Fibroblast of lung (primary cell): ENCODE measurements around the gene TCF15. TPM values are rescaled to one million over a fixed set of nuclear protein-coding genes. Genes with fewer than 3 reads are reported as not detected.

Experiments
- DNase-seq, 2 donors: peaks; one replicate each; pipeline versions ENCODE4 v3.0.0 to v3.0.0-alpha.2; 2010; ENCODE audit warnings: low read depth in 2 of 2
- H2AFZ ChIP-seq: 2 replicates; pipeline ENCODE4 v1.5.1; 2012; ENCODE audit warnings: low read length, control low read depth, inconsistent platforms
- H3K27ac ChIP-seq: 2 replicates; pipeline ENCODE4 v1.5.1; 2011; ENCODE audit warnings: low read length, control low read depth; ENCODE audit not compliant: insufficient read depth
- H3K27me3 ChIP-seq: 2 replicates; pipeline ENCODE4 v1.5.1; 2011; ENCODE audit warnings: mild to moderate bottlenecking, low read length; ENCODE audit not compliant: control insufficient read depth, insufficient read depth
- H3K36me3 ChIP-seq: 2 replicates; pipeline ENCODE4 v1.5.1; 2011; ENCODE audit warnings: low read length; ENCODE audit not compliant: control insufficient read depth, insufficient read depth
- H3K4me1 ChIP-seq: 2 replicates; pipeline ENCODE4 v1.5.1; 2011; ENCODE audit warnings: low read length; ENCODE audit not compliant: control insufficient read depth, insufficient read depth; ENCODE audit errors: extremely low read depth
- H3K4me2 ChIP-seq: 2 replicates; pipeline ENCODE4 v1.5.1; 2011; ENCODE audit warnings: low read length, control low read depth; ENCODE audit not compliant: insufficient read depth; ENCODE audit errors: extremely low read depth
- H3K4me3 ChIP-seq, 4 experiments: fragments of 200-600 bp in 1 of 4; sonication (generic) in 1 of 4; replicated peaks in 1 of 4; 2 replicates each; pipeline ENCODE4 v1.5.1; 2011 to 2016; ENCODE audit warnings: low read length in 4 of 4, low read depth in 3 of 4, mild to moderate bottlenecking in 3 of 4, control low read depth in 2 of 4, inconsistent platforms in 1 of 4, mixed read lengths in 1 of 4; ENCODE audit not compliant: insufficient read depth in 1 of 4; ENCODE audit errors: control extremely low read depth in 1 of 4
- H3K79me2 ChIP-seq: 2 replicates; pipeline ENCODE4 v1.5.1; 2012; ENCODE audit warnings: mild to moderate bottlenecking, low read length, inconsistent platforms; ENCODE audit not compliant: control insufficient read depth, insufficient read depth
- H3K9ac ChIP-seq: 2 replicates; pipeline ENCODE4 v1.5.1; 2011; ENCODE audit warnings: mild to moderate bottlenecking, low read length, control low read depth; ENCODE audit not compliant: insufficient read depth
- H3K9me3 ChIP-seq: 2 replicates; pipeline ENCODE4 v1.5.1; 2012; ENCODE audit warnings: low read depth, low read length; ENCODE audit not compliant: control insufficient read depth, insufficient read depth
- H4K20me1 ChIP-seq: 2 replicates; pipeline ENCODE4 v1.5.1; 2011; ENCODE audit warnings: low read length; ENCODE audit not compliant: control insufficient read depth, insufficient read depth; ENCODE audit errors: extremely low read depth
- EZH2 ChIP-seq: IDR thresholded peaks from 2 replicates; pipeline ENCODE4 v1.5.1; 2012; ENCODE audit warnings: low read length, control low read depth, mild to moderate bottlenecking; ENCODE audit errors: missing control alignments
- polyA plus RNA-seq, 2 donors: library from polyadenylated mRNA; depleted of rRNA in 1 of 2; stranded (reverse) in 1 of 2; unstranded in 1 of 2; fragments of >200 nt; gene quantifications; 2 replicates each; pipeline ENCODE4 v1.2.1, GENCODE V29; 2011 to 2012; ENCODE audit warnings: missing spikeins in 1 of 2
- total RNA-seq: library from RNA; depleted of rRNA; stranded (reverse); fragments of >200 nt; gene quantifications from 2 replicates; pipeline ENCODE4 v1.2.1, GENCODE V29; 2014
- TF ChIP-seq, protein P1 (sequence below), 2 donors: IDR thresholded peaks in 1 of 2; conservative IDR thresholded peaks in 1 of 2; 1 replicate in 1 of 2; 2 replicates in 1 of 2; pipeline ENCODE4 v1.5.1; 2011 to 2012; ENCODE audit warnings: low read length in 2 of 2, control low read depth in 1 of 2, inconsistent platforms in 1 of 2, low read depth in 1 of 2, mild to moderate bottlenecking in 1 of 2

The TCF15 gene
- total and polyA plus RNA-seq, 2 donors (not counting 1 experiment from before 2014, with no cell fraction given) = not detected

DNA sequence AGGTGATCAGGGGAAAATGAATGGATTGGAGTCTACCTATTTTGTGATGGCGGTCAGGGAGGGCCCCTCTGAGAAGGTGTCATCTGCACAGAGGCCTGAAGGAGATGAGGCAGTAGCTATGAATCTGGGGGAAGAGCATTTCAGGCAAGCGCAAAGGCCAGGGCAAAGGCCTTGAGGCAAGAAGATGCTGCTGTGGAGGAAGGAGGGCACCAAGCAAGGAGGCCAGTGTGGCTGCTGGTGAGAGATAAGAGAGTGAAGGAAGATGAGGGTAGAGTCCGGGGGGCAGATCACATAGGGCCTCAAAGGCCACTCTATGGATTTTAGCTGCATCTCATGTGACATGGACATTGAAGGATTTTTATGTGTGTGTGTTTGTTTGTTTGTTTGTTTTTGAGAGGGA, 45.9 kb downstream of the TCF15 start:
- H4K20me1 ChIP-seq = no peaks in the 10 kb centered on the region
- H3K9ac ChIP-seq = no peak overlapping the region
- no peaks in the 10 kb centered on the region for H3K79me2 ChIP-seq
- H3K4me2 ChIP-seq = no peak overlapping the region
- DNase-seq = no peak
- H3K4me1 ChIP-seq = no peaks in the 10 kb centered on the region
- H3K4me3 ChIP-seq = no peak overlapping the region
- H3K36me3 ChIP-seq = no peaks in the 10 kb centered on the region
- H3K27me3 ChIP-seq = peaks cover 9% of the 10 kb centered on the region
- no peak overlapping the region for H2AFZ ChIP-seq
- H3K9me3 ChIP-seq = no peaks in the 10 kb centered on the region
- H3K27ac ChIP-seq = no peak overlapping the region
- TF ChIP-seq, protein P1, sequence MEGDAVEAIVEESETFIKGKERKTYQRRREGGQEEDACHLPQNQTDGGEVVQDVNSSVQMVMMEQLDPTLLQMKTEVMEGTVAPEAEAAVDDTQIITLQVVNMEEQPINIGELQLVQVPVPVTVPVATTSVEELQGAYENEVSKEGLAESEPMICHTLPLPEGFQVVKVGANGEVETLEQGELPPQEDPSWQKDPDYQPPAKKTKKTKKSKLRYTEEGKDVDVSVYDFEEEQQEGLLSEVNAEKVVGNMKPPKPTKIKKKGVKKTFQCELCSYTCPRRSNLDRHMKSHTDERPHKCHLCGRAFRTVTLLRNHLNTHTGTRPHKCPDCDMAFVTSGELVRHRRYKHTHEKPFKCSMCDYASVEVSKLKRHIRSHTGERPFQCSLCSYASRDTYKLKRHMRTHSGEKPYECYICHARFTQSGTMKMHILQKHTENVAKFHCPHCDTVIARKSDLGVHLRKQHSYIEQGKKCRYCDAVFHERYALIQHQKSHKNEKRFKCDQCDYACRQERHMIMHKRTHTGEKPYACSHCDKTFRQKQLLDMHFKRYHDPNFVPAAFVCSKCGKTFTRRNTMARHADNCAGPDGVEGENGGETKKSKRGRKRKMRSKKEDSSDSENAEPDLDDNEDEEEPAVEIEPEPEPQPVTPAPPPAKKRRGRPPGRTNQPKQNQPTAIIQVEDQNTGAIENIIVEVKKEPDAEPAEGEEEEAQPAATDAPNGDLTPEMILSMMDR (conservative IDR thresholded peaks at IDR 0.05 in 1 of 2, IDR thresholded peaks at IDR 0.05 in 1 of 2; ENCODE audit: low read depth in 1 of 2, low read length in 2 of 2) = no peak
- no peak for TF ChIP-seq EZH2

DNA sequence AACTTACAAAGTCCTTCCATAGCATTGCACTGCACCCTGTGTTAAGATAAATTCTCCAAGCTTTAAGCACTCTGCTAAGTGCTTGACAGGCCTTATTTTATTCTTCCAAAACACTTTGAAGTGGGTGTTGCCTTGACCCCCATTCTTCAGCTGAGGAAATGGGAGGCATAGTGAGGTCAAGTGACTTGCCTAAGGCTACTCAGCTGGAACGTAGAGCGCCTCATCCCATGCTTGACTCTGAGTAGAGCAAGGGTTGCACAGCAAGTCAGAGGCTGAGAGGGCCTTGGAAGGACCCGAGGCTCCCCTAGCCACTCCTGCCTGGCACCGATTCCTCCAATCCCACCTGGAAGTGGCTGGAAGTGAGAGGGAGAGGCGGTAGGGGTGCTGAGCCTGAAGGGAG, 46.9 kb downstream of the TCF15 start:
- TF ChIP-seq, protein P1 (conservative IDR thresholded peaks at IDR 0.05 in 1 of 2, IDR thresholded peaks at IDR 0.05 in 1 of 2; ENCODE audit: low read depth in 1 of 2, low read length in 2 of 2) = no peak
- TF ChIP-seq EZH2 = no peak

GRCh38 chr20:562232-562897, 47.7 kb downstream of the TCF15 start:
- H3K4me3 ChIP-seq = no peak overlapping the region
- no peak overlapping the region for H3K9ac ChIP-seq
- H3K27ac ChIP-seq = no peak overlapping the region
- H2AFZ ChIP-seq = no peak overlapping the region
- DNase-seq = no peak
- H3K27me3 ChIP-seq = peaks cover 7% of the 10 kb centered on the region
- no peak for TF ChIP-seq EZH2
- TF ChIP-seq, protein P1 (conservative IDR thresholded peaks at IDR 0.05 in 1 of 2, IDR thresholded peaks at IDR 0.05 in 1 of 2; ENCODE audit: low read depth in 1 of 2, low read length in 2 of 2) = no peak
- no peaks in the 10 kb centered on the region for H4K20me1 ChIP-seq
- H3K4me2 ChIP-seq = no peak overlapping the region
- H3K79me2 ChIP-seq = no peaks in the 10 kb centered on the region
- no peaks in the 10 kb centered on the region for H3K36me3 ChIP-seq
- no peaks in the 10 kb centered on the region for H3K4me1 ChIP-seq
- no peaks in the 10 kb centered on the region for H3K9me3 ChIP-seq

More for the DNA sequence above, 46.9 kb downstream of the TCF15 start:
- no peak overlapping the region for H3K27ac ChIP-seq
- no peak overlapping the region for H3K9ac ChIP-seq
- no peak overlapping the region for H3K4me2 ChIP-seq
- no peaks in the 10 kb centered on the region for H3K4me1 ChIP-seq
- H4K20me1 ChIP-seq = no peaks in the 10 kb centered on the region
- no peak for DNase-seq
- peaks cover 9% of the 10 kb centered on the region for H3K27me3 ChIP-seq
- H3K79me2 ChIP-seq = no peaks in the 10 kb centered on the region
- no peaks in the 10 kb centered on the region for H3K36me3 ChIP-seq
- H2AFZ ChIP-seq = no peak overlapping the region
- no peak overlapping the region for H3K4me3 ChIP-seq
- no peaks in the 10 kb centered on the region for H3K9me3 ChIP-seq
